Left lung (tissue), 10 donors: ENCODE results near the gene PCDHGB1. TPM values are rescaled to one million over a fixed set of nuclear protein-coding genes. Genes with fewer than 3 reads are reported as not detected.

Source experiments
- ATAC-seq: fragments of 200-7000 bp; cut with Tn5 transposase; one replicate; pipeline ENCODE4 v1.9.1; 2020; ENCODE audit warnings: moderate library complexity
- DNase-seq, 4 donors: peaks; one replicate each; pipeline ENCODE4 v3.0.0-alpha.2; 2013 to 2020
- H3K27ac ChIP-seq, 2 donors: fragments of 200-600 bp; sonication (generic) in 1 of 2; one replicate each; pipeline versions ENCODE4 v1.5.0 to v1.8.0; 2020 to 2021
- H3K27me3 ChIP-seq, 2 donors: fragments of 200-600 bp; sonication (generic) in 1 of 2; one replicate each; pipeline versions ENCODE4 v1.5.0 to v1.8.0; 2020 to 2021
- H3K36me3 ChIP-seq, 2 donors: fragments of 200-600 bp; sonication (generic) in 1 of 2; one replicate each; pipeline versions ENCODE4 v1.5.0 to v1.8.0; 2020 to 2021
- H3K4me1 ChIP-seq, 2 donors: fragments of 200-600 bp; one replicate each; pipeline ENCODE4 v1.8.0; 2021
- H3K4me3 ChIP-seq, 2 donors: fragments of 200-600 bp; sonication (generic) in 1 of 2; one replicate each; pipeline versions ENCODE4 v1.5.0 to v1.8.0; 2020 to 2021; ENCODE audit warnings: mild to moderate bottlenecking in 1 of 2
- H3K9me3 ChIP-seq, 2 donors: fragments of 200-600 bp; sonication (generic) in 1 of 2; one replicate each; pipeline versions ENCODE4 v1.5.0 to v1.8.0; 2020 to 2021
- CTCF ChIP-seq, 2 donors: fragments of 200-600 bp; sonication (generic) in 1 of 2; IDR thresholded peaks; one replicate each; pipeline versions ENCODE4 v1.5.0 to v1.8.0; 2021; ENCODE audit warnings: antibody characterized with exemption in 2 of 2
- intact Hi-C, 2 donors: fragments of 100-400 bp; cut with DNase I; formaldehyde crosslinking; loops; one replicate each; pipeline versions ENCODE4 v1.11.2 to v1.14.2; 2022
- polyA plus RNA-seq, 6 donors: library from polyadenylated mRNA; unstranded; fragments of 120-200 nt; gene quantifications; one replicate each; pipeline ENCODE4 v1.2.1, GENCODE V29; 2013; ENCODE audit not compliant: insufficient read length in 6 of 6
- total RNA-seq, 2 donors: library from RNA; stranded (reverse); fragmentation: NEBNext Ultra II Directional; extraction: Animal tissue kit (Norgen Biotek cat#: 25700); gene quantifications; one replicate each; pipeline ENCODE4 v1.2.1, GENCODE V29; 2021
- donor health status: DM: no; HTN: yes; CAD: no.
- donor health status: DM: no; HTN: no; CAD: no.

The PCDHGB1 gene
- total and polyA plus RNA-seq, 8 donors = 1.4 to 2.3 (median 1.7) TPM

- intact Hi-C loops = no loop called here
- Histone ChIP-seq H3K27ac (no peak overlapping the region), H3K36me3 (peaks cover 0 to 7% of the 10 kb centered on the region in 2 donors), H3K27me3 (peaks cover 22 to 94% of the 10 kb centered on the region in 2 donors), H3K4me1 (no peaks in the 10 kb centered on the region), H3K4me3 (no peak overlapping the region), H3K9me3 (peaks cover 3 to 74% of the 10 kb centered on the region in 2 donors)
- ATAC-seq (no peak), DNase-seq (no peak)
- no peak for TF ChIP-seq CTCF (IDR thresholded peaks at IDR 0.05)
Measured at GRCh38 chr5:141399555-141400258, 49.8 kb downstream of the PCDHGB1 start.

Other genes with a start within 250 kb of the PCDHGB1 start
Only the 30 nearest of the 37 such genes appear.
- 1 to 10 TPM; 1.3 to 1.6 TPM for gene PCDHB9, start 162.9 kb upstream of the PCDHGB1 start, total RNA-seq
- 1 to 10 TPM; 3.3 to 5.1 (median 4.4) TPM for gene PCDHB9, start 162.9 kb upstream of the PCDHGB1 start, polyA plus RNA-seq
- 1 to 10 TPM; 1.5 to 2.0 TPM for gene PCDHB10, start 157.7 kb upstream of the PCDHGB1 start, total RNA-seq
- 1 to 10 TPM; 5.8 to 6.9 (median 6.2) TPM for gene PCDHB10, start 157.7 kb upstream of the PCDHGB1 start, polyA plus RNA-seq
- 1 to 10 TPM; 2.6 to 3.4 TPM for gene PCDHB11, start 150.5 kb upstream of the PCDHGB1 start, total RNA-seq
- gene PCDHB11, start 150.5 kb upstream of the PCDHGB1 start, polyA plus RNA-seq = 1 to 10 TPM; 2.4 to 3.8 (median 3.5) TPM
- gene PCDHB12, start 141.4 kb upstream of the PCDHGB1 start, total RNA-seq = 1 to 10 TPM; 2.3 to 2.6 TPM
- 1 to 10 TPM; 4.6 to 7.6 (median 6.2) TPM for gene PCDHB12, start 141.4 kb upstream of the PCDHGB1 start, polyA plus RNA-seq
- gene PCDHB13, start 136.2 kb upstream of the PCDHGB1 start, total RNA-seq = 1 to 10 TPM; 1.8 to 2.1 TPM
- 1 to 10 TPM; 5.0 to 6.9 (median 5.9) TPM for gene PCDHB13, start 136.2 kb upstream of the PCDHGB1 start, polyA plus RNA-seq
- 1 to 10 TPM; 2.6 to 3.0 TPM for gene PCDHB14, start 126.8 kb upstream of the PCDHGB1 start, total RNA-seq
- gene PCDHB14, start 126.8 kb upstream of the PCDHGB1 start, polyA plus RNA-seq = 10 to 100 TPM in 3 of 6 donors, 1 to 10 TPM in 3; 8.4 to 11.1 (median 10.1) TPM
- 1 to 10 TPM; 2.8 to 5.0 TPM for gene PCDHB15, start 104.7 kb upstream of the PCDHGB1 start, total RNA-seq
- 10 to 100 TPM in 3 of 6 donors, 1 to 10 TPM in 3; 8.7 to 14.4 (median 11.1) TPM for gene PCDHB15, start 104.7 kb upstream of the PCDHGB1 start, polyA plus RNA-seq
- gene SLC25A2, start 46.0 kb upstream of the PCDHGB1 start, total RNA-seq = under 1 TPM in 1 of 2 donors, not detected in 1; 0.76 TPM
- under 1 TPM in 4 of 6 donors, not detected in 2; 0.14 to 0.34 (median 0.21) TPM for gene SLC25A2, start 46.0 kb upstream of the PCDHGB1 start, polyA plus RNA-seq
- gene TAF7, start 29.3 kb upstream of the PCDHGB1 start, total RNA-seq = 10 to 100 TPM; 53.2 to 53.5 TPM
- 100 to 1,000 TPM; 123 to 142 (median 134) TPM for gene TAF7, start 29.3 kb upstream of the PCDHGB1 start, polyA plus RNA-seq
- under 1 TPM; 0.38 to 0.42 TPM for gene PCDHGA1, start 19.6 kb upstream of the PCDHGB1 start, total RNA-seq
- gene PCDHGA1, start 19.6 kb upstream of the PCDHGB1 start, polyA plus RNA-seq = 1 to 10 TPM in 1 of 6 donors, under 1 TPM in 5; 0.39 to 1.1 (median 0.81) TPM
- 1 to 10 TPM; 2.0 to 3.6 TPM for gene PCDHGA2, start 11.3 kb upstream of the PCDHGB1 start, total RNA-seq
- 1 to 10 TPM; 4.6 to 7.1 (median 5.7) TPM for gene PCDHGA2, start 11.3 kb upstream of the PCDHGB1 start, polyA plus RNA-seq
- 1 to 10 TPM; 1.4 to 1.8 TPM for gene PCDHGA3, start 6.3 kb upstream of the PCDHGB1 start, total RNA-seq
- 1 to 10 TPM; 1.6 to 4.4 (median 3.4) TPM for gene PCDHGA3, start 6.3 kb upstream of the PCDHGB1 start, polyA plus RNA-seq
- gene PCDHGA4, start 4.9 kb downstream of the PCDHGB1 start, total RNA-seq = 1 to 10 TPM; 2.2 to 2.6 TPM
- 1 to 10 TPM; 2.1 to 3.4 (median 2.9) TPM for gene PCDHGA4, start 4.9 kb downstream of the PCDHGB1 start, polyA plus RNA-seq
- gene PCDHGB2, start 9.9 kb downstream of the PCDHGB1 start, total RNA-seq = 1 to 10 TPM; 2.3 to 2.6 TPM
- gene PCDHGB2, start 9.9 kb downstream of the PCDHGB1 start, polyA plus RNA-seq = 1 to 10 TPM; 4.4 to 5.4 (median 4.7) TPM
- 1 to 10 TPM; 1.3 to 2.0 TPM for gene PCDHGA5, start 14.1 kb downstream of the PCDHGB1 start, total RNA-seq
- 1 to 10 TPM; 3.2 to 5.0 (median 4.1) TPM for gene PCDHGA5, start 14.1 kb downstream of the PCDHGB1 start, polyA plus RNA-seq
- gene PCDHGB3, start 20.1 kb downstream of the PCDHGB1 start, total RNA-seq = 1 to 10 TPM; 1.5 to 2.4 TPM
- gene PCDHGB3, start 20.1 kb downstream of the PCDHGB1 start, polyA plus RNA-seq = 1 to 10 TPM; 2.6 to 3.4 (median 2.7) TPM
- 1 to 10 TPM; 2.9 TPM for gene PCDHGA6, start 23.8 kb downstream of the PCDHGB1 start, total RNA-seq
- 1 to 10 TPM; 4.8 to 6.5 (median 5.8) TPM for gene PCDHGA6, start 23.8 kb downstream of the PCDHGB1 start, polyA plus RNA-seq
- gene PCDHGA7, start 32.6 kb downstream of the PCDHGB1 start, total RNA-seq = 1 to 10 TPM; 1.7 TPM
- 1 to 10 TPM; 1.8 to 2.2 (median 2.0) TPM for gene PCDHGA7, start 32.6 kb downstream of the PCDHGB1 start, polyA plus RNA-seq
- 1 to 10 TPM; 3.2 to 3.4 TPM for gene PCDHGB4, start 37.6 kb downstream of the PCDHGB1 start, total RNA-seq
- 1 to 10 TPM; 3.7 to 5.9 (median 4.3) TPM for gene PCDHGB4, start 37.6 kb downstream of the PCDHGB1 start, polyA plus RNA-seq
- gene PCDHGA8, start 42.5 kb downstream of the PCDHGB1 start, total RNA-seq = 1 to 10 TPM in 1 of 2 donors, under 1 TPM in 1; 0.76 to 1.1 TPM
- gene PCDHGA8, start 42.5 kb downstream of the PCDHGB1 start, polyA plus RNA-seq = under 1 TPM; 0.38 to 0.99 (median 0.77) TPM
- gene PCDHGB5, start 47.8 kb downstream of the PCDHGB1 start, total RNA-seq = 1 to 10 TPM; 8.8 to 9.1 TPM
- gene PCDHGB5, start 47.8 kb downstream of the PCDHGB1 start, polyA plus RNA-seq = 10 to 100 TPM in 1 of 6 donors, 1 to 10 TPM in 5; 7.6 to 10.1 (median 8.4) TPM
- gene PCDHGA9, start 52.7 kb downstream of the PCDHGB1 start, total RNA-seq = 1 to 10 TPM; 4.0 to 4.6 TPM
- gene PCDHGA9, start 52.7 kb downstream of the PCDHGB1 start, polyA plus RNA-seq = 1 to 10 TPM; 5.1 to 7.2 (median 6.4) TPM
- gene PCDHGB6, start 57.9 kb downstream of the PCDHGB1 start, total RNA-seq = 1 to 10 TPM; 4.3 to 5.9 TPM
- gene PCDHGB6, start 57.9 kb downstream of the PCDHGB1 start, polyA plus RNA-seq = 1 to 10 TPM; 7.6 to 9.4 (median 8.4) TPM
- gene PCDHGA10, start 62.9 kb downstream of the PCDHGB1 start, total RNA-seq = 1 to 10 TPM; 3.9 to 5.2 TPM
- 1 to 10 TPM; 3.9 to 5.5 (median 4.7) TPM for gene PCDHGA10, start 62.9 kb downstream of the PCDHGB1 start, polyA plus RNA-seq
- 10 to 100 TPM; 10.8 to 12.9 TPM for gene PCDHGB7, start 67.6 kb downstream of the PCDHGB1 start, total RNA-seq
- gene PCDHGB7, start 67.6 kb downstream of the PCDHGB1 start, polyA plus RNA-seq = 10 to 100 TPM; 13.4 to 18.1 (median 16.2) TPM
- gene PCDHGA11, start 71.0 kb downstream of the PCDHGB1 start, total RNA-seq = 1 to 10 TPM; 2.5 to 3.4 TPM
- 1 to 10 TPM; 2.8 to 4.1 (median 3.4) TPM for gene PCDHGA11, start 71.0 kb downstream of the PCDHGB1 start, polyA plus RNA-seq
- gene PCDHGA12, start 80.4 kb downstream of the PCDHGB1 start, total RNA-seq = 1 to 10 TPM; 5.7 to 6.0 TPM
- gene PCDHGA12, start 80.4 kb downstream of the PCDHGB1 start, polyA plus RNA-seq = 1 to 10 TPM; 2.0 to 4.5 (median 3.0) TPM
- gene PCDHGC3, start 125.9 kb downstream of the PCDHGB1 start, total RNA-seq = 100 to 1,000 TPM in 1 of 2 donors, 10 to 100 TPM in 1; 65.4 to 101 TPM
- gene PCDHGC3, start 125.9 kb downstream of the PCDHGB1 start, polyA plus RNA-seq = 100 to 1,000 TPM; 110 to 152 (median 129) TPM
- 1 to 10 TPM in 1 of 2 donors, under 1 TPM in 1; 0.79 to 2.5 TPM for gene PCDHGC4, start 134.9 kb downstream of the PCDHGB1 start, total RNA-seq
- gene PCDHGC4, start 134.9 kb downstream of the PCDHGB1 start, polyA plus RNA-seq = 1 to 10 TPM; 1.8 to 3.3 (median 2.3) TPM
- 1 to 10 TPM; 1.4 to 1.9 TPM for gene PCDHGC5, start 139.0 kb downstream of the PCDHGB1 start, total RNA-seq
- gene PCDHGC5, start 139.0 kb downstream of the PCDHGB1 start, polyA plus RNA-seq = 1 to 10 TPM; 1.1 to 1.4 (median 1.3) TPM